ENCODE results near the gene KNDC1. TPM values are rescaled to one million over a fixed set of nuclear protein-coding genes. Genes with fewer than 3 reads are reported as not detected.

The KNDC1 gene
- total RNA-seq, 1 donor from 2014 or later = 10.3 TPM

DNA sequence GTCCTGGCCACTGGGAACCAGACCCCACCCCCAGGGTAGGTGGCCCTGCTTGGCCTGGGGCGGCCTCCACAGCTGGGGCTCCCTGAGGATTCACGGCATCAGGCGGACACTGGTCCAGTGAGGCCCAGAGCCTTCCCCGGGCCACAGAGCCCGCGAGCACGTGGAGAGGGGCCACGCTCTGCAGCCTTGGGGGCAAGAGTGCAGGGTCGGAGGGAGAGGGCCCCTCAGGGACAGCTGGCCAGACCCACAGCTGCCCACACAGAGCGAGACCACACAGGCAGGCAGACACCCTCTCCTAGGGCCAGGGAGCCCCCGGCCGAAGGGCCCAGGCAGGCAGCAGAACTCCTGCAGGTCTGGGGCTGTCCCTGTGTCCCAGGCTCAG lies 88.3 kb downstream of the KNDC1 start:
- Histone ChIP-seq H3K27me3 (ENCODE audit: low read depth) (peaks cover 23% of the 10 kb centered on the region), H3K4me3 (no peak overlapping the region), H3K27ac (no peak overlapping the region), H3K4me1 (no peaks in the 10 kb centered on the region), H3K36me3 (no peaks in the 10 kb centered on the region), H3K9me3 (no peaks in the 10 kb centered on the region)
- TF ChIP-seq, protein P1, sequence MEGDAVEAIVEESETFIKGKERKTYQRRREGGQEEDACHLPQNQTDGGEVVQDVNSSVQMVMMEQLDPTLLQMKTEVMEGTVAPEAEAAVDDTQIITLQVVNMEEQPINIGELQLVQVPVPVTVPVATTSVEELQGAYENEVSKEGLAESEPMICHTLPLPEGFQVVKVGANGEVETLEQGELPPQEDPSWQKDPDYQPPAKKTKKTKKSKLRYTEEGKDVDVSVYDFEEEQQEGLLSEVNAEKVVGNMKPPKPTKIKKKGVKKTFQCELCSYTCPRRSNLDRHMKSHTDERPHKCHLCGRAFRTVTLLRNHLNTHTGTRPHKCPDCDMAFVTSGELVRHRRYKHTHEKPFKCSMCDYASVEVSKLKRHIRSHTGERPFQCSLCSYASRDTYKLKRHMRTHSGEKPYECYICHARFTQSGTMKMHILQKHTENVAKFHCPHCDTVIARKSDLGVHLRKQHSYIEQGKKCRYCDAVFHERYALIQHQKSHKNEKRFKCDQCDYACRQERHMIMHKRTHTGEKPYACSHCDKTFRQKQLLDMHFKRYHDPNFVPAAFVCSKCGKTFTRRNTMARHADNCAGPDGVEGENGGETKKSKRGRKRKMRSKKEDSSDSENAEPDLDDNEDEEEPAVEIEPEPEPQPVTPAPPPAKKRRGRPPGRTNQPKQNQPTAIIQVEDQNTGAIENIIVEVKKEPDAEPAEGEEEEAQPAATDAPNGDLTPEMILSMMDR (IDR thresholded peaks at IDR 0.05) = no peak
- ATAC-seq = no peak
- intact Hi-C loops (cut with DNase I) = no loop called here
- DNase-seq = no peak

DNA sequence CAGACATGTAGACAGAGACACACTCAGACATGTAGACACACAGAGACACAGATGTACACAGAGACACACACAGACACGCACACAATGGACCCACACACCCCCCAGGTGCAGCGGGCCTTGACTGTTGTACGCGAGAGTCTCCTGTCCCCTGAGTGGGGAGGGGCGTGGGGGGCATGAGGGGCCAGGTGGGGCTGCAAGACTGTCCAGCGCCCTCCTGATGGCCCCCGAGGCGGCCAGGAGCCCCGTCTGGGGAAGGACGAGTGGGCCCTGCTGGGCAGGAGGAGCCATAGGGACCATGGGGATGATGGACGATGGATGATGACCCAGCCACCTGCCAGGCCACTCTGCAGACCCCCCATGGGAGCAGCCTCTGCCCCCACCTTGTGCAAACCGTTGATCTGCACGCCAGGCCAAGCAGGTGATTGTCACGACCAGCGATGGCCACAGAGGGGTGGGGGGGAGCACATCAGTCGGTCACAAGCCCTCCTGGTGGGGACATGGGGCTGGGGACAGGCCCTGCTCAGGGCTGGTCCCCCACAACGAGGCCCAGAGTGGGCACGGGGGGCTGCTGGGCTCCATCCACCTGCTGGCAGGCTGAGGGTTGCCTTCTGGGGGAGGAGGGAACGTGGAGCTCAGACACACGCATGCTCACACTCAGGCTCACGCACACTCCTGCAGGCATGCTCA lies 89.2 kb downstream of the KNDC1 start:
- Histone ChIP-seq H3K27me3 (ENCODE audit: low read depth) (peaks cover 16% of the 10 kb centered on the region), H3K4me3 (no peak overlapping the region), H3K4me1 (no peaks in the 10 kb centered on the region), H3K9me3 (no peaks in the 10 kb centered on the region), H3K27ac (no peak overlapping the region), H3K36me3 (no peaks in the 10 kb centered on the region)
- ATAC-seq (no peak), DNase-seq (no peak)
- TF ChIP-seq, protein P1 (IDR thresholded peaks at IDR 0.05) = no peak
- intact Hi-C loops (cut with DNase I) = no loop called here

DNA sequence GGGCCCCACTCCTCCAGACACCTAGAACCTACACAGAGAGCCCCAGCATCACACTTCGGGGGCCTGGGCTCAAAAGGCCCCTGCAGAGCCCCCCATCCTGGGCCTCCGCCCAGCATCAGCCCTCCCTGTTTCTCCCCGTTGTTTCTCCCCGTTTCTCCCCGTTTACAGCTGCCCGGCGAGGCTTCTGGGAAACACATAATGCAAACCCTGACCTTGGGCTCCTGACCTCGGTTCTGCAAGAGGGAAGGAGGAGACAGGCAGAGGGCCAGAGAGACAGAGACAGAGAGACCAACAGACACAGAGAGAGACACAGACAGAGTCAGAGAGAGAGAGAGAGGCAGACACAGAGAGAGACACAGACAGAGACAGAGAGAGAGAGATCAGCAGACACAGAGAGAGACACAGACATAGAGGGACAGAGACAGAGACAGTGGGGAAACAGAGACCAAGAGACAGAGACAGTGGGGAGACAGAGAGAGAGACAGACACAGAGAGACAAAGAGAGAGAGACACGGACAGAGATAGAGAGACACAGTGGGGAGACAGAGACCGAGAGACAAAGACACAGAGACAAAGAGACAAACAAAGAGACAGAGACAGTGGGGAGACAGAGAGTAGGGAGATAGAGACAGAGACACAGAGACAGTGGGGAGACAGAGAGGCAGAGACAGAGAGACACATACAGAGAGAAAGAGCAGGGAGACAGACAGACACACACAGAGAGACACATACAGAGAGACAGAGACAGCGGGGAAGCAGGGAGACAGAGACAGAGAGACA lies 90.1 kb downstream of the KNDC1 start:
- H3K27ac ChIP-seq = no peak overlapping the region
- no peak for DNase-seq
- no peaks in the 10 kb centered on the region for H3K4me1 ChIP-seq
- H3K27me3 ChIP-seq (ENCODE audit: low read depth) = peaks cover 9% of the 10 kb centered on the region
- intact Hi-C loops (cut with DNase I) = no loop called here
- ATAC-seq = no peak
- TF ChIP-seq, protein P1 (IDR thresholded peaks at IDR 0.05) = no peak
- H3K9me3 ChIP-seq = no peaks in the 10 kb centered on the region
- no peak overlapping the region for H3K4me3 ChIP-seq
- H3K36me3 ChIP-seq = no peaks in the 10 kb centered on the region

DNA sequence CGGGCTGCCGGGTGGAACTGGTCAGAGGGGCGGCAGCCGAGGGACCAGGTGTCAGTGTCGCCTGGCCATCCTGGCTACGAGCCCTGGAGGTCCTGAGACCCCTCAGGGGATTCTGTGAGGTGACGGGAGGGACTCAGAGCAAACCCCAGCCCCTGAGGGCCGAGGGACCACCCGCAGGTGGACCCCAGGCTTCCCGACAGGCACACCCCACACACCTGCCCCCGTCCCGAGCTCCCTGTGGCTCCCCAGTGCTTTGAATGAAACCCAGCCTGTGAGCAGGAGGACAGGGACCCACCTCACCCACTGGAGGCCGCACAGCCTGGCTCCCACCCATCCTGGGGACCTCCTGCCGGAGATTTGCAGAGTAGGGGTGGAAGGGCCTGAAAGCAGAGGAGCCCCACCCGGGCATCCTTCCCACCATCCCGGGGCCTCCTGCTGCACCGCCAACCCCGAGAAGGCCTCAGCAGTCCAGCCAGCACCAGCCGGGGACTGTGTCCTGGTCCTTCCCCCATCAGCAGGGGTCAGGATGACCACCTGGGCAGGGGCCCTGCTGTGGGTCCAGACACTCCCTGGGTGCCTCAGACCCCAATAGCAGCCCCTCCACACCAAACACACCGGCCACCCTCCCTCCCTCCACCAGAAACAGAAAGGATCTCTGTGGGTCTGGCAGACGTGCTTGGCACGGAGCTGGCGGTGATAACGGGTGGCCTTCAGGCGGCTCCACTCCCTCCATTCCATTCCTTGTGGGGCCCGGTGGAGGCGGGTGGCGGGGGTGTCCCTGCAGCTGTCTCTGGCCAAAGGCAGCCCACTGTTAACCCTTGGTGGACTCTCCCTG lies 91.6 kb downstream of the KNDC1 start:
- TF ChIP-seq, protein P1 (IDR thresholded peaks at IDR 0.05) = no peak
- no peak overlapping the region for H3K4me3 ChIP-seq
- no peak overlapping the region for H3K27ac ChIP-seq
- ATAC-seq (no peak), DNase-seq (no peak)
- no peaks in the 10 kb centered on the region for H3K27me3 ChIP-seq (ENCODE audit: low read depth)
- no peaks in the 10 kb centered on the region for H3K36me3 ChIP-seq
- H3K4me1 ChIP-seq = no peaks in the 10 kb centered on the region
- H3K9me3 ChIP-seq = no peaks in the 10 kb centered on the region
- intact Hi-C loops (cut with DNase I) = no loop called here

DNA sequence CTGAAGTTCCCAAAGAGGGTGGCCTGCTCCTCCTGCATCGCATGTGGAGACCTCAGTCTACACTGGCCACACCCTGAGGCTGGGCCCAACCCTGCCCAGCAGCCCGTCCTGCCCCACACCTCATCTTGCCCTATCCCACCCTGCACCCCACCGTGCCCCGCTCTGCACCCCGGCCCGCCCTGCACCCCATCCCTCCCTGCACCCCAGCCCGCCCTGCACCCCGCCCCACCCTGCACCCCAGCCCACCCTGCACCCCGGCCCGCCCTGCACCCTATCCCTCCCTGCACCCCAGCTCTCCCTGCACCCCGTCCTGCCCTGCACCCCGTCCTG lies 92.2 kb downstream of the KNDC1 start:
- Histone ChIP-seq H3K27ac (no peak overlapping the region), H3K4me1 (peaks cover 4% of the 10 kb centered on the region), H3K4me3 (no peak overlapping the region), H3K36me3 (no peaks in the 10 kb centered on the region), H3K27me3 (ENCODE audit: low read depth) (no peaks in the 10 kb centered on the region), H3K9me3 (no peaks in the 10 kb centered on the region)
- DNase-seq = no peak
- intact Hi-C loops (cut with DNase I) = no loop called here
- no peak for ATAC-seq
- TF ChIP-seq, protein P1 (IDR thresholded peaks at IDR 0.05) = no peak

All from lower lobe of right lung (tissue), 2 donors.